ENCODE data around the gene CLEC2L. TPM values are rescaled to one million over a fixed set of nuclear protein-coding genes. Genes with fewer than 3 reads are reported as not detected.

CLEC2L gene
- total and polyA plus RNA-seq, 2 of the 4 experiments (the other 2 are of a cell fraction) = not detected

DNA sequence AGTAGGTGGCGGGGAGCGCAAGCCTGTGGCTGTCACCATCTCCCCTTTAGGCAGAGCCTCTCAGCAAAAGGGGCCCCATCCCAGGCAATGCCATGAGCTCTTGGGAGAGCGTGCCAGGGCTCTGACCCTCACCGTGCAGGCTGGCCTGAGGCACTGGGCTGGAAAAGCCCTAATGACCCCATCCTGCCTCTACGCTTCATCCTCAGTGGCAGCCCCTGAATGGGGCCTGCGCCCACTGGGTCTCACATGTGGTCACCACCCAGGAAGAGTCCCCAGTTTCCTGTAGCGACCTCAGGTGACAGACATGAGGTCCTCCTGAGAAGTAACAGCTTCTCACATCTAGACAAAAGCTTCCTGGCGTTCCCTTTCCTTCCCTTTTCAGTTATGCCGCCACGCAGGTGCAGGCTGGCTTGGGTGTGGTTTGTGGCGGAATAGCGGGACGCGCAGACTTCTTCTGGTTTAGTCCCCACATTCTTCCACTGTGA, 59.2 kb downstream of the CLEC2L start:
- H3K36me3 ChIP-seq (ENCODE audit: control insufficient read depth, insufficient read depth, low read length) = peaks cover 78% of the 10 kb centered on the region
- ChIA-PET CTCF (no interaction called here), POLR2A (ENCODE audit: unreplicated experiment) (no interaction called here)
- H3K4me1 ChIP-seq (ENCODE audit: control insufficient read depth, insufficient read depth, low read length) = no peaks in the 10 kb centered on the region
- peaks cover 8 to 21% of the 10 kb centered on the region in 2 experiments; a peak in 3 of 4 replicates for H3K79me1 ChIP-seq (ENCODE audit: low read depth in 1 of 2, low read length in 2 of 2)
- H2BK20ac ChIP-seq (ENCODE audit: low read depth, low read length) = no peak overlapping the region
- H3K9me3 ChIP-seq (ENCODE audit: control insufficient read depth, insufficient read depth, low read length) = no peaks in the 10 kb centered on the region
- no TSS peak for BruUV-seq (replicated peaks)
- H4K20me1 ChIP-seq (ENCODE audit: insufficient read depth, low read length) = peaks cover 9% of the 10 kb centered on the region; the same call in 1 of the 2 replicates
- dilution Hi-C loops (cut with HindIII; ENCODE audit: low sequenced_read_pairs, unreplicated experiment) = no loop called here
- H4K5ac ChIP-seq (ENCODE audit: low read depth, low read length) = no peak overlapping the region
- no peak overlapping the region for H3K9ac ChIP-seq (ENCODE audit: low read depth, low read length)
- no peak overlapping the region for H3K56ac ChIP-seq (ENCODE audit: extremely low read depth, insufficient read depth, low read length)
- no peak overlapping the region for H3K27ac ChIP-seq (ENCODE audit: insufficient read depth, low read length)
- no peak overlapping the region for H3K4ac ChIP-seq (ENCODE audit: low read depth, low read length)
- no peak overlapping the region for H4K91ac ChIP-seq (ENCODE audit: insufficient read depth, low read depth, low read length)
- ATAC-seq (ENCODE audit: low read depth) = no peak
- no peak overlapping the region for H4K8ac ChIP-seq (ENCODE audit: low read depth in 2 of 2, low read length in 2 of 2)
- no peaks in the 10 kb centered on the region for H3K27me3 ChIP-seq (ENCODE audit: control insufficient read depth, insufficient read depth, low read length)
- H3K14ac ChIP-seq (replicated peaks; ENCODE audit: low read depth, low read length) = no peak overlapping the region
- no peak overlapping the region for H2BK5ac ChIP-seq (ENCODE audit: low read depth, low read length, poor library complexity, severe bottlenecking)
- no peak overlapping the region for H3K4me3 ChIP-seq (ENCODE audit: insufficient read depth, low read depth, low read length)
- H2AFZ ChIP-seq (replicated peaks; ENCODE audit: low read length, poor library complexity) = no peak overlapping the region
- no peak overlapping the region for H2AK5ac ChIP-seq (ENCODE audit: low read depth, low read length)
- H3K9me1 ChIP-seq (ENCODE audit: insufficient read depth, low read length) = peaks cover 4% of the 10 kb centered on the region; the same call in 1 of the 2 replicates
- no peak for DNase-seq
- WGBS, 2 experiments (ENCODE audit: extremely low coverage in 2 of 2, insufficient read length in 1 of 2) = no CpG with 5 or more reads among the region's 14 CpGs
- H2AK9ac ChIP-seq (replicated peaks; ENCODE audit: low read depth, low read length, poor library complexity) = no peak overlapping the region
- no peak overlapping the region for H3K23ac ChIP-seq (ENCODE audit: low read depth, low read length)
- in situ Hi-C loops (cut with MboI; ENCODE audit: low sequenced_read_pairs) = no loop called here
- no peak overlapping the region for H2BK120ac ChIP-seq (ENCODE audit: low read depth, low read length)
- H3K18ac ChIP-seq (ENCODE audit: low read depth, low read length) = no peak overlapping the region
- intact Hi-C loops (cut with micrococcal nuclease) = no loop called here
- TF ChIP-seq RCOR1 (IDR thresholded peaks at IDR 0.05; ENCODE audit: insufficient replicate concordance, low read length) (no peak), RFX5 (IDR thresholded peaks at IDR 0.05; ENCODE audit: low read depth, low read length) (no peak), MXI1 (IDR thresholded peaks at IDR 0.05; ENCODE audit: borderline replicate concordance, low read depth, low read length) (no peak), CHD1 (IDR thresholded peaks at IDR 0.05; ENCODE audit: low read depth, low read length) (no peak), FOS (IDR thresholded peaks at IDR 0.05; ENCODE audit: low read depth, low read length) (no peak), BHLHE40 (IDR thresholded peaks at IDR 0.05; ENCODE audit: low read depth, low read length) (no peak), MAZ (IDR thresholded peaks at IDR 0.05; ENCODE audit: borderline replicate concordance, low read depth, low read length) (no peak), POLR2A (IDR thresholded peaks at IDR 0.05; ENCODE audit: low read depth, low read length) (no peak)
- TF ChIP-seq, protein P1, sequence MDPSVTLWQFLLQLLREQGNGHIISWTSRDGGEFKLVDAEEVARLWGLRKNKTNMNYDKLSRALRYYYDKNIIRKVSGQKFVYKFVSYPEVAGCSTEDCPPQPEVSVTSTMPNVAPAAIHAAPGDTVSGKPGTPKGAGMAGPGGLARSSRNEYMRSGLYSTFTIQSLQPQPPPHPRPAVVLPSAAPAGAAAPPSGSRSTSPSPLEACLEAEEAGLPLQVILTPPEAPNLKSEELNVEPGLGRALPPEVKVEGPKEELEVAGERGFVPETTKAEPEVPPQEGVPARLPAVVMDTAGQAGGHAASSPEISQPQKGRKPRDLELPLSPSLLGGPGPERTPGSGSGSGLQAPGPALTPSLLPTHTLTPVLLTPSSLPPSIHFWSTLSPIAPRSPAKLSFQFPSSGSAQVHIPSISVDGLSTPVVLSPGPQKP (IDR thresholded peaks at IDR 0.05; ENCODE audit: borderline replicate concordance, low read depth, low read length) = no peak
- TF ChIP-seq, protein P2, sequence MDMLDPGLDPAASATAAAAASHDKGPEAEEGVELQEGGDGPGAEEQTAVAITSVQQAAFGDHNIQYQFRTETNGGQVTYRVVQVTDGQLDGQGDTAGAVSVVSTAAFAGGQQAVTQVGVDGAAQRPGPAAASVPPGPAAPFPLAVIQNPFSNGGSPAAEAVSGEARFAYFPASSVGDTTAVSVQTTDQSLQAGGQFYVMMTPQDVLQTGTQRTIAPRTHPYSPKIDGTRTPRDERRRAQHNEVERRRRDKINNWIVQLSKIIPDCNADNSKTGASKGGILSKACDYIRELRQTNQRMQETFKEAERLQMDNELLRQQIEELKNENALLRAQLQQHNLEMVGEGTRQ (IDR thresholded peaks at IDR 0.05; ENCODE audit: low read depth, low read length) = no peak
- TF ChIP-seq, protein P3, sequence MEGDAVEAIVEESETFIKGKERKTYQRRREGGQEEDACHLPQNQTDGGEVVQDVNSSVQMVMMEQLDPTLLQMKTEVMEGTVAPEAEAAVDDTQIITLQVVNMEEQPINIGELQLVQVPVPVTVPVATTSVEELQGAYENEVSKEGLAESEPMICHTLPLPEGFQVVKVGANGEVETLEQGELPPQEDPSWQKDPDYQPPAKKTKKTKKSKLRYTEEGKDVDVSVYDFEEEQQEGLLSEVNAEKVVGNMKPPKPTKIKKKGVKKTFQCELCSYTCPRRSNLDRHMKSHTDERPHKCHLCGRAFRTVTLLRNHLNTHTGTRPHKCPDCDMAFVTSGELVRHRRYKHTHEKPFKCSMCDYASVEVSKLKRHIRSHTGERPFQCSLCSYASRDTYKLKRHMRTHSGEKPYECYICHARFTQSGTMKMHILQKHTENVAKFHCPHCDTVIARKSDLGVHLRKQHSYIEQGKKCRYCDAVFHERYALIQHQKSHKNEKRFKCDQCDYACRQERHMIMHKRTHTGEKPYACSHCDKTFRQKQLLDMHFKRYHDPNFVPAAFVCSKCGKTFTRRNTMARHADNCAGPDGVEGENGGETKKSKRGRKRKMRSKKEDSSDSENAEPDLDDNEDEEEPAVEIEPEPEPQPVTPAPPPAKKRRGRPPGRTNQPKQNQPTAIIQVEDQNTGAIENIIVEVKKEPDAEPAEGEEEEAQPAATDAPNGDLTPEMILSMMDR (conservative IDR thresholded peaks at IDR 0.05; ENCODE audit: low read depth, low read length) = no peak
- H2BK15ac ChIP-seq (ENCODE audit: low read depth, low read length) = no peak overlapping the region
- H3K4me2 ChIP-seq (ENCODE audit: low read depth, low read length) = no peak overlapping the region

All from IMR-90 (cell line).